Activated CD4-positive, alpha-beta memory T cell treated with anti-CD3 and anti-CD28 coated beads, Interleukin-2, amount 10 ng/mL, durations not matched to agents 7 days and 5 days (primary cell): ENCODE results near the gene HEYL. TPM values are rescaled to one million over a fixed set of nuclear protein-coding genes. Genes with fewer than 3 reads are reported as not detected.

Experiments
- CTCF ChIA-PET: fragments of 350-600 bp; sonication (Branson Sonifier 250); formaldehyde crosslinking; loops from one replicate; lab custom pipeline; 2021; ENCODE audit warnings: antibody characterized with exemption, inconsistent platforms; lab: Charles Lee
- POLR2A ChIA-PET: fragments of 350-600 bp; sonication (Branson Sonifier 250); formaldehyde crosslinking; loops from one replicate; lab custom pipeline; 2021; ENCODE audit warnings: antibody characterized with exemption; lab: Charles Lee
- DNase-seq: peaks from one replicate; pipeline ENCODE4 v3.0.0-alpha.2; 2020
- H3K27ac Mint-ChIP-seq: one replicate; pipeline ENCODE4 v1.8.0; 2021; ENCODE audit warnings: mild to moderate bottlenecking, mixed read lengths
- H3K27me3 Mint-ChIP-seq: one replicate; pipeline ENCODE4 v1.8.0; 2021; ENCODE audit warnings: mixed read lengths
- H3K36me3 Mint-ChIP-seq: one replicate; pipeline ENCODE4 v1.8.0; 2021; ENCODE audit warnings: low read depth, mixed read lengths
- H3K4me1 Mint-ChIP-seq: one replicate; pipeline ENCODE4 v1.8.0; 2021; ENCODE audit warnings: mixed read lengths
- H3K4me3 Mint-ChIP-seq: one replicate; pipeline ENCODE4 v1.8.0; 2021; ENCODE audit warnings: mild to moderate bottlenecking, mixed read lengths
- H3K9me3 Mint-ChIP-seq: one replicate; pipeline ENCODE4 v1.8.0; 2021; ENCODE audit warnings: mixed read lengths
- total RNA-seq, 2 experiments: library from RNA; stranded (reverse); gene quantifications; one replicate each; pipeline ENCODE4 v1.2.3, GENCODE V29; 2021

Gene HEYL
- total RNA-seq, 2 experiments from 2014 or later, result not detected

DNA sequence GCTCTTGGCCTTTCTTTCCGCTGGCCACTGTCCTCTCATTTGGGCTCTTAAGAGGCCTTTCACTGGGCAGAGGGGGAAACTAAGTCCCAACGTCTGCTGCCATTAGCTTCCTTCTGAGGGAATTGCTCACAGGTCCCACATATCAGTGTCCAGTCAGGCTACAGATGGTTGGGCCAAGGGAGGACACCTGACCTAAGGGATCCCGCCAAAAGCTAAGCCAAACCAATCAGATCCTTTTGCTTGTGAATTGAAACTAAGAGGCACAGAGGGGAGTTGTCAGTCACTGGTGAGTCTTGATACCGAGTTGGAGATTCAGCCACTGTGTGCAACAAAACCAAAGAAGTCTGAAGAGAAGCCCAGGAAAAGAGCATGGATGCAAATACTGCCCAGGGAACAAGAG, 38.2 kb upstream of the HEYL start:
- no peak overlapping the region for H3K4me3 Mint-ChIP-seq
- ChIA-PET CTCF (interaction anchor here (17.8 kb wide), 1 partner anchor 21 kb away, joined by 202 read pairs; no protein-coding TSS in a partner anchor), POLR2A (interaction anchor here (0.9 kb wide), 2 partner anchors 13 to 59 kb away, joined by 3 read pairs; partner anchors contain the start of gene HPCAL4)
- H3K27me3 Mint-ChIP-seq, result peaks cover 18% of the 10 kb centered on the region
- no peaks in the 10 kb centered on the region for H3K9me3 Mint-ChIP-seq
- no peaks in the 10 kb centered on the region for H3K36me3 Mint-ChIP-seq
- H3K4me1 Mint-ChIP-seq, result peaks cover 8% of the 10 kb centered on the region
- no peak overlapping the region for H3K27ac Mint-ChIP-seq
- DNase-seq, result no peak

- Mint-ChIP-seq H3K9me3 (no peaks in the 10 kb centered on the region), H3K27ac (no peak overlapping the region), H3K4me3 (no peak overlapping the region), H3K36me3 (no peaks in the 10 kb centered on the region), H3K4me1 (peaks cover 10% of the 10 kb centered on the region), H3K27me3 (peaks cover 21% of the 10 kb centered on the region)
- POLR2A ChIA-PET, result interaction anchor here (0.9 kb wide), 2 partner anchors 14 to 59 kb away, joined by 3 read pairs; partner anchors contain the start of gene HPCAL4
- DNase-seq, result no peak
- CTCF ChIA-PET, result interaction anchor here (17.8 kb wide), 1 partner anchor 21 kb away, joined by 202 read pairs; no protein-coding TSS in a partner anchor
These were observed 37.6 kb upstream of the HEYL start for GRCh38 chr1:39676948-39677548.

GRCh38 chr1:39675220-39675619, 35.8 kb upstream of the HEYL start:
- no peak for DNase-seq
- H3K36me3 Mint-ChIP-seq, result no peaks in the 10 kb centered on the region
- no peak overlapping the region for H3K27ac Mint-ChIP-seq
- peaks cover 4% of the 10 kb centered on the region for H3K4me1 Mint-ChIP-seq
- POLR2A ChIA-PET, result no interaction called here
- no peak overlapping the region for H3K4me3 Mint-ChIP-seq
- H3K9me3 Mint-ChIP-seq, result no peaks in the 10 kb centered on the region
- CTCF ChIA-PET, result interaction anchor here (0.6 to 17.8 kb wide), 2 partner anchors 19 to 69 kb away, joined by 3 to 202 read pairs; no protein-coding TSS in a partner anchor
- H3K27me3 Mint-ChIP-seq, result peaks cover 22% of the 10 kb centered on the region

DNA sequence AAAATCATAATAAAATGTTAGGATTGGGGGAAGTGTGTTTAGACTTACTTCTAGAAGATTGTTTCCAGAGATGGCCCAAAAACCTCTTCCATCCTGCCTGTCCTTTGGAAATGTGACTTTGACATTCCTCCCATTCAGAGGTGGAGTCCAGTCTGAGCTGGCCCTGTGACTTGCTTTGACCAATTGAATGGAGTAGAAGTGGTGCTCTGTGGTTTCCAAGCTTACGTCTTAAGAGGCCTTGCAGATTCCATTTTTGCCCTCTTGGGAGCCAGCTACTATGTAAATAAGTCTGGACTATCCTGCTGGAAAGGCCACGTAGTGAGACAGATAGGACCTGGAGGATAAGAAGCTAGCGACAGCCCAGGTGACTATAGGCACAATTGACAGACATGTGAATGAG, 33.8 kb upstream of the HEYL start:
- CTCF ChIA-PET, result interaction anchor here (1.0 to 17.8 kb wide), 8 partner anchors 8 to 127 kb away, joined by 3 to 202 read pairs (median 6); partner anchors contain the start of gene HPCAL4
- no peaks in the 10 kb centered on the region for H3K36me3 Mint-ChIP-seq

GRCh38 chr1:39672551-39672947, 33.1 kb upstream of the HEYL start:
- H3K4me1 Mint-ChIP-seq, result peaks cover 7% of the 10 kb centered on the region
- no peaks in the 10 kb centered on the region for H3K9me3 Mint-ChIP-seq
- no peak overlapping the region for H3K27ac Mint-ChIP-seq
- CTCF ChIA-PET, result interaction anchor here (0.5 to 17.8 kb wide), 9 partner anchors 9 to 197 kb away, joined by 3 to 202 read pairs (median 6); partner anchors contain the start of gene HPCAL4
- H3K36me3 Mint-ChIP-seq, result no peaks in the 10 kb centered on the region
- no peak overlapping the region for H3K4me3 Mint-ChIP-seq
- DNase-seq, result peak; percentile 41
- H3K27me3 Mint-ChIP-seq, result peaks cover 31% of the 10 kb centered on the region
- POLR2A ChIA-PET, result interaction anchor here (1.0 to 2.3 kb wide), 2 partner anchors 12 to 19 kb away, joined by 4 to 6 read pairs; partner anchors contain the start of gene HPCAL4

More for the DNA sequence above, 33.8 kb upstream of the HEYL start:
- Mint-ChIP-seq H3K27ac (no peak overlapping the region), H3K4me1 (peaks cover 4% of the 10 kb centered on the region), H3K9me3 (no peaks in the 10 kb centered on the region), H3K27me3 (peaks cover 31% of the 10 kb centered on the region), H3K4me3 (no peak overlapping the region)
- DNase-seq, result no peak
- POLR2A ChIA-PET, result no interaction called here

DNA sequence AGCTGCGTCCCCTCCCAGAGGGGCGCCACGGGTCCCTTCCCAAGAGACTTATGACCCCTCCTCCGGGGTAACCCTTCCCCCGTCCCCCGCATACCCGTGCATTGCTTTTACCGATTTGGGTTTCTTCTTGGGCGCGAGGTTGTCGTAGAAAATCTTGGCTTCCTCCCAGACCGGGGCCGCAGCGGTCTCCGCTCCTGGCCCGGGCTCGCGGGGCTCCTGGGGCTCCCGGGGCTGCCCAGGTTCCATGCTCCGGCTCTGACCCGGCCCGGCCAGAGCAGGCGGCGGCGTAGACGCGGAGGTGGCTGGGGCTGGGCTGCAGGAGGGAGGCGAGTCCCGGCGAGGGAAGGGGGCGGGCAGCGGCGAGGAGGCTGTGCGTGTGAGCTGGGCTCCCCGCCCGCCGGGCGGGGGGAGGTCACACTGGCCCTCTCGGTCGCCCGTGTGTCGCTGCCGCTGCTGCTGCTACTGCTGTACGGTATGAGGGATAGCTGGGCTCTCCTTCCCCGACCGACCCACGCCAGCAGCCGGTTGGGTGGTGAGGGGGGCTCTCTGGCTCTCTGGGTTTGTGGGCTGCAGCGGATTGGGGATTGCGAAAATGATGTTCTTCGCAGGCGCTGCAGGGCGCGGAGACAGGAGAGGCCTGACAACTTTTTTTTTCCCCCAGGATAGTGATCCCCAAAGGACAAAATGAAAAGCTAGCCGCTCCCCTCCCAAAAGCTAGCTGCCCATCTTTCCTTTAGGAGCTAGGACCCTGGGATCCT, 32.5 kb upstream of the HEYL start, which contains the start of gene NT5C1A:
Gene NT5C1A, minus strand, starts transcription at position 315 of the 758 bp plus-strand sequence. Its CDS starts 69 bp downstream, at position 246.
- DNase-seq, result no peak
- H3K4me3 Mint-ChIP-seq, result peak within 1 kb of the TSS; percentile 2
- no peaks in the 10 kb centered on the region for H3K9me3 Mint-ChIP-seq
- H3K27me3 Mint-ChIP-seq, result peaks cover 31% of the 10 kb centered on the region
- POLR2A ChIA-PET, result interaction anchor here (1.0 to 2.3 kb wide), 4 partner anchors 9 to 20 kb away, joined by 4 to 6 read pairs (median 4); partner anchors contain the start of gene HPCAL4
- no peaks in the 10 kb centered on the region for H3K36me3 Mint-ChIP-seq
- CTCF ChIA-PET, result interaction anchor here (0.5 to 17.8 kb wide), 10 partner anchors 9 to 467 kb away, joined by 3 to 202 read pairs (median 4); partner anchors contain the start of gene HPCAL4
- peaks cover 11% of the 10 kb centered on the region for H3K4me1 Mint-ChIP-seq
- no peak within 1 kb of the TSS for H3K27ac Mint-ChIP-seq

DNA sequence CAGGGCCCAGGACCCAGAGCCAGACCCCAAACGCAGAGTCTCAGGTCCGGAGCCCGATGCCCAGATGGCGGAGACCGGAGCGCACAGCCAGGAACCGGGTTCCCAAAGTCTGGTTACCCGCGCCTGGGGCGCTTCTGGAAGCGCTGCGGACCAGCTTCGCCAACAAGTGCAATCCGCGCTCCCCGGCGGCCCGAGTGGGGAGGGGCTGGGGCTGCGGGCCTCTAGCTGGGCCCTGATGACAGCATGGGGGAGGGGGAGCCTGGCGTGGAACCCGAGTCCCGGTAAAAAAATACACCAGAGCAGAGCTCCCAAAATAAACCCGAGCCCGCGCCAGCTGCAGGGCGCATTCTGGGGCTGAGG, 32.0 kb upstream of the HEYL start:
- H3K4me1 Mint-ChIP-seq, result peaks cover 17% of the 10 kb centered on the region
- POLR2A ChIA-PET, result interaction anchor here (1.1 to 2.3 kb wide), 4 partner anchors 10 to 13 kb away, joined by 4 to 8 read pairs (median 5); no protein-coding TSS in a partner anchor
- no peaks in the 10 kb centered on the region for H3K9me3 Mint-ChIP-seq
- CTCF ChIA-PET, result interaction anchor here (0.7 to 17.8 kb wide), 6 partner anchors 15 to 467 kb away, joined by 3 to 202 read pairs (median 4); partner anchors contain the start of gene HPCAL4
- no peak overlapping the region for H3K27ac Mint-ChIP-seq
- no peak for DNase-seq
- no peaks in the 10 kb centered on the region for H3K36me3 Mint-ChIP-seq
- no peak overlapping the region for H3K4me3 Mint-ChIP-seq
- H3K27me3 Mint-ChIP-seq, result peaks cover 31% of the 10 kb centered on the region

DNA sequence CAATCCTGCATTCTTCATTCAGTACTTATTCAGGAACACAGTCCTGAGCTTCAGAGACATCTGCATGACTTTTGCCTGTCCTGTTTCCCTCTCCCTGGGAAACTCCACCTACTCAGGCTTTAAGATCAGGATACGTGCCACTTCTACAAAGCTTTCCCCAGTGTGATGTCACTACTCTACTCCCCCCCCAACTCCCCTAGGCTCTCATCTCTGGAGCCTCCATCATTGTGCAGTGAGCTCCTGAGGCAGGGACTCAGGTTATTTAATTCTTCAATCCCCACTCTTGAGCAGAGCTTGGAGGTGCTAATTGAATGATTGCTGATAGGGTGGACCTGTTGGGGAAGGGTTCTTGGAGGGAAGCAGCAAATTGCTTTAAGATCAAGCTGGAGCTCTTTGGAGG, 31.2 kb upstream of the HEYL start:
- Mint-ChIP-seq H3K4me3 (no peak overlapping the region), H3K27ac (no peak overlapping the region), H3K27me3 (peaks cover 31% of the 10 kb centered on the region), H3K9me3 (no peaks in the 10 kb centered on the region), H3K36me3 (no peaks in the 10 kb centered on the region), H3K4me1 (peaks cover 22% of the 10 kb centered on the region)
- no peak for DNase-seq
- CTCF ChIA-PET, result interaction anchor here (0.5 to 17.8 kb wide), 8 partner anchors 14 to 299 kb away, joined by 3 to 202 read pairs (median 4); no protein-coding TSS in a partner anchor
- POLR2A ChIA-PET, result interaction anchor here (1.4 to 2.3 kb wide), 3 partner anchors 10 to 14 kb away, joined by 4 to 8 read pairs (median 6); no protein-coding TSS in a partner anchor

DNA sequence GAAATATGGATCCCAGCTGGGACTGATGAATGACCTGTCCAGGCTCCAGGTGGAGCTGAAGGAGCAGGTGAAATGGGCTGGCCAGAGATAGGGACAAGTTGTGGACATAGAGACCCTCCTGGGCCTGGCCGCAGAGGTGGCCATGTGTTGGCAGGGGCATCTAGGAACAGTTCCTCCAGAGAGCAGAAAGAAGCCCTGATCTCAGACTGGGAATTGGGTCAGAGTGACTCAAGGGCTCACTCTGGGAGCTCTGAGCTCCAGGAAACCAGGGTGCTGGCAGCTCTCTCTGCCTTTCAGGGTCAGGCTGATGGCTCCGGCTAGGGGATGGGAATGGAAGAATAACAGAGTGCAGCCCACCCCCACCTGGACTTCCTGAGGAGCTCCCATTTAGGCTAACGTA, 29.5 kb upstream of the HEYL start:
- H3K9me3 Mint-ChIP-seq, result no peaks in the 10 kb centered on the region
- DNase-seq, result no peak
- ChIA-PET CTCF (interaction anchor here (2.1 to 17.8 kb wide), 3 partner anchors 13 to 131 kb away, joined by 5 to 202 read pairs (median 10); no protein-coding TSS in a partner anchor), POLR2A (interaction anchor here (1.4 kb wide), 1 partner anchor 15 kb away, joined by 4 read pairs; no protein-coding TSS in a partner anchor)
- H3K36me3 Mint-ChIP-seq, result no peaks in the 10 kb centered on the region
- peaks cover 22% of the 10 kb centered on the region for H3K4me1 Mint-ChIP-seq
- H3K27ac Mint-ChIP-seq, result no peak overlapping the region
- no peak overlapping the region for H3K4me3 Mint-ChIP-seq
- H3K27me3 Mint-ChIP-seq, result peaks cover 28% of the 10 kb centered on the region

- peaks cover 28% of the 10 kb centered on the region for H3K27me3 Mint-ChIP-seq
- ChIA-PET CTCF (interaction anchor here (1.0 to 17.8 kb wide), 3 partner anchors 12 to 64 kb away, joined by 3 to 202 read pairs (median 10); no protein-coding TSS in a partner anchor), POLR2A (no interaction called here)
- DNase-seq, result no peak
- no peaks in the 10 kb centered on the region for H3K9me3 Mint-ChIP-seq
- no peak overlapping the region for H3K27ac Mint-ChIP-seq
- H3K36me3 Mint-ChIP-seq, result no peaks in the 10 kb centered on the region
- peaks cover 22% of the 10 kb centered on the region for H3K4me1 Mint-ChIP-seq
- no peak overlapping the region for H3K4me3 Mint-ChIP-seq
These were observed 28.7 kb upstream of the HEYL start for GRCh38 chr1:39668111-39668510.

GRCh38 chr1:39666772-39667171, 27.3 kb upstream of the HEYL start:
- peaks cover 19% of the 10 kb centered on the region for H3K27me3 Mint-ChIP-seq
- H3K27ac Mint-ChIP-seq, result peak overlapping the region; percentile 4
- ChIA-PET POLR2A (interaction anchor here (0.6 to 0.7 kb wide), 2 partner anchors 25 to 666 kb away, joined by 3 read pairs; partner anchors contain the start of gene HPCAL4), CTCF (interaction anchor here (1.0 to 17.8 kb wide), 3 partner anchors 10 to 60 kb away, joined by 4 to 202 read pairs (median 10); no protein-coding TSS in a partner anchor)
- H3K36me3 Mint-ChIP-seq, result no peaks in the 10 kb centered on the region
- H3K4me1 Mint-ChIP-seq, result peaks cover 21% of the 10 kb centered on the region
- no peak overlapping the region for H3K4me3 Mint-ChIP-seq
- DNase-seq, result peak; percentile 25
- no peaks in the 10 kb centered on the region for H3K9me3 Mint-ChIP-seq

DNA sequence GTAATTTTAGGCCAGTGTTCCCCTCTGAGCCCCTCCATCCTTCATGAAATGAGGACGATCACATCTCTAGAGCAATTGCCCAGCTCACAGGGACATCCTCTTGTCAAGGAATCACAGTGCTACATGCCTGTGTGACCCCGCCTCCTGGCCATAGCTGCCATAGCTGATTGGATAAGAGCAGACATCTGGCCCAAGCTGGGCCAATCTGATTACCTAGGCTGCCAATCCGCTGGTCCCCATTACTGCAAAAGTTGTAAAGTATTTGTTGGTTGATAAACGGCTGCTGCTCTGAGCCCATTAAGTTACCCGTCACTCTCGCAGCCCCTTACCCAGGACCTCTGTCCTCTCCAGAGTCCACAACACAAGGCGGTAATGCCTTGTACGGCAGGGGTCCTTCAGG, 24.1 kb upstream of the HEYL start:
- Mint-ChIP-seq H3K4me1 (peaks cover 18% of the 10 kb centered on the region), H3K36me3 (no peaks in the 10 kb centered on the region)
- CTCF ChIA-PET, result no interaction called here

More for the DNA sequence above, 24.1 kb upstream of the HEYL start:
- no peak for DNase-seq
- Mint-ChIP-seq H3K27ac (no peak overlapping the region), H3K4me3 (no peak overlapping the region), H3K9me3 (no peaks in the 10 kb centered on the region), H3K27me3 (no peaks in the 10 kb centered on the region)
- POLR2A ChIA-PET, result no interaction called here
